Ammon's horn (tissue), 1 donor: Measurements from ENCODE around the gene AOPEP.
"Not testable (repeated sequence)": the region's sequence is repeated elsewhere in the genome, so short reads cannot be mapped to it uniquely, and the experiment has no call there.

Experiments used
- DNase-seq: peaks from one replicate; pipeline ENCODE4 v3.0.0-alpha.2; 2016; ENCODE audit warnings: low spot score

Gene AOPEP

GRCh38 chr9:94961870-94962269 lies 235.4 kb downstream of the AOPEP start:
- peak; percentile 43 for DNase-seq

GRCh38 chr9:94965631-94966030 lies 239.1 kb downstream of the AOPEP start:
- not testable (repeated sequence) for DNase-seq

GRCh38 chr9:94966046-94966445 lies 239.5 kb downstream of the AOPEP start:
- DNase-seq = not testable (repeated sequence)

- no peak for DNase-seq
These were observed 241.0 kb downstream of the AOPEP start for GRCh38 chr9:94967482-94967881.

- DNase-seq = no peak
These were observed 245.1 kb downstream of the AOPEP start for GRCh38 chr9:94971378-94972131.

GRCh38 chr9:94973451-94973941 lies 247.0 kb downstream of the AOPEP start:
- DNase-seq = no peak

- DNase-seq = no peak
These were observed 247.8 kb downstream of the AOPEP start for GRCh38 chr9:94974154-94974879.

GRCh38 chr9:94975480-94975879 lies 249.0 kb downstream of the AOPEP start:
- DNase-seq = no peak

GRCh38 chr9:94976077-94976476 lies 249.6 kb downstream of the AOPEP start:
- no peak for DNase-seq

- no peak for DNase-seq
These were observed 250.9 kb downstream of the AOPEP start for GRCh38 chr9:94977416-94977815.

- DNase-seq = no peak
These were observed 253.5 kb downstream of the AOPEP start for GRCh38 chr9:94979904-94980507.

- no peak for DNase-seq
These were observed 254.6 kb downstream of the AOPEP start for GRCh38 chr9:94980947-94981722.

- DNase-seq = no peak
These were observed 255.2 kb downstream of the AOPEP start for GRCh38 chr9:94981723-94982090.

- no peak for DNase-seq
These were observed 255.7 kb downstream of the AOPEP start for GRCh38 chr9:94982211-94982610.

- DNase-seq = no peak
These were observed 257.1 kb downstream of the AOPEP start for GRCh38 chr9:94983552-94983951.

GRCh38 chr9:94984891-94985476 lies 258.5 kb downstream of the AOPEP start:
- no peak for DNase-seq

GRCh38 chr9:94985649-94986048 lies 259.1 kb downstream of the AOPEP start:
- no peak for DNase-seq

GRCh38 chr9:94987731-94988130 lies 261.2 kb downstream of the AOPEP start:
- DNase-seq = no peak

GRCh38 chr9:94990897-94991561 lies 264.5 kb downstream of the AOPEP start:
- no peak for DNase-seq

- no peak for DNase-seq
These were observed 265.7 kb downstream of the AOPEP start for GRCh38 chr9:94991961-94992907.
